CD8-positive, alpha-beta memory T cell (primary cell): ENCODE results near the gene SSMEM1. TPM values are rescaled to one million over a fixed set of nuclear protein-coding genes. Genes with fewer than 3 reads are reported as not detected.

Experiments
- CTCF ChIA-PET: fragments of 350-600 bp; sonication (Branson Sonifier 250); formaldehyde crosslinking; loops from one replicate; lab custom pipeline; 2021; ENCODE audit warnings: antibody characterized with exemption; lab: Charles Lee
- POLR2A ChIA-PET: fragments of 350-600 bp; sonication (Branson Sonifier 250); formaldehyde crosslinking; loops from one replicate; lab custom pipeline; 2021; ENCODE audit warnings: antibody characterized with exemption; lab: Charles Lee
- DNase-seq, 5 donors: peaks; one replicate each; pipeline versions ENCODE4 v3.0.0 to v3.0.0-alpha.2; 2020 to 2022; ENCODE audit warnings: mixed read lengths in 1 of 5
- H3K27ac ChIP-seq: one replicate; pipeline ENCODE4 v1.7.0; 2013; ENCODE audit warnings: low read depth, mild to moderate bottlenecking, low read length, moderate library complexity
- H3K27me3 ChIP-seq: 2 replicates; pipeline ENCODE4 v1.7.0; 2013; ENCODE audit warnings: low read length, mild to moderate bottlenecking; ENCODE audit not compliant: insufficient read depth, poor library complexity, severe bottlenecking
- H3K36me3 ChIP-seq: 2 replicates; pipeline ENCODE4 v1.7.0; 2013; ENCODE audit warnings: mild to moderate bottlenecking, low read length, moderate library complexity; ENCODE audit not compliant: insufficient read depth
- H3K4me1 ChIP-seq: 2 replicates; pipeline ENCODE4 v1.7.0; 2013; ENCODE audit warnings: mild to moderate bottlenecking, low read length, moderate library complexity; ENCODE audit not compliant: insufficient read depth
- H3K4me3 ChIP-seq: 2 replicates; pipeline ENCODE4 v1.7.0; 2013; ENCODE audit warnings: mild to moderate bottlenecking, low read length
- H3K9me3 ChIP-seq: 2 replicates; pipeline ENCODE4 v1.7.0; 2013; ENCODE audit warnings: mild to moderate bottlenecking, low read length
- H3K27ac Mint-ChIP-seq, 8 donors: one replicate each; pipeline ENCODE4 v1.8.0; 2020 to 2021; ENCODE audit warnings: mixed read lengths in 8 of 8, mild to moderate bottlenecking in 6 of 8, inconsistent platforms in 3 of 8, moderate library complexity in 3 of 8
- H3K27me3 Mint-ChIP-seq, 2 donors: one replicate each; pipeline ENCODE4 v1.8.0; 2020 to 2021; ENCODE audit warnings: mixed read lengths in 2 of 2, mild to moderate bottlenecking in 1 of 2, moderate library complexity in 1 of 2
- H3K36me3 Mint-ChIP-seq, 3 donors: one replicate each; pipeline ENCODE4 v1.8.0; 2020 to 2021; ENCODE audit warnings: mixed read lengths in 3 of 3, inconsistent platforms in 1 of 3, mild to moderate bottlenecking in 1 of 3
- H3K4me1 Mint-ChIP-seq, 3 donors: one replicate each; pipeline ENCODE4 v1.8.0; 2020 to 2021; ENCODE audit warnings: mixed read lengths in 3 of 3, inconsistent platforms in 1 of 3, mild to moderate bottlenecking in 1 of 3
- H3K4me3 Mint-ChIP-seq, 7 donors: one replicate each; pipeline ENCODE4 v1.8.0; 2020 to 2021; ENCODE audit warnings: mixed read lengths in 7 of 7, mild to moderate bottlenecking in 6 of 7, moderate library complexity in 4 of 7, inconsistent platforms in 2 of 7
- H3K9me3 Mint-ChIP-seq, 5 donors: one replicate each; pipeline ENCODE4 v1.8.0; 2020 to 2022; ENCODE audit warnings: mixed read lengths in 5 of 5, mild to moderate bottlenecking in 3 of 5, moderate library complexity in 2 of 5, inconsistent platforms in 1 of 5
- polyA plus RNA-seq: library from polyadenylated mRNA; unstranded; fragments of 300-500 nt; fragmentation: Illumina TruSeq; gene quantifications from one replicate; pipeline ENCODE4 v1.2.3, GENCODE V29; 2021
- total RNA-seq, 2 experiments: library from RNA; stranded (reverse); gene quantifications; one replicate each; pipeline ENCODE4 v1.2.3, GENCODE V29; 2021

SSMEM1 gene
- total RNA-seq (not detected), polyA plus RNA-seq (not detected)

- no peaks in the 10 kb centered on the region for H3K36me3 ChIP-seq
- Mint-ChIP-seq H3K27ac (no peak within 1 kb of the TSS), H3K9me3 (no peaks in the 10 kb centered on the region), H3K4me1 (peaks cover 14 to 27% (median 20%) of the 10 kb centered on the region in 3 donors), H3K27me3 (peaks cover 0 to 7% of the 10 kb centered on the region in 2 donors), H3K4me3 (peak within 1 kb of the TSS in 5 of 7 donors; percentile 14 to 75 (median 55)), H3K36me3 (peaks cover 5 to 16% (median 5%) of the 10 kb centered on the region in 3 donors)
- peak within 1 kb of the TSS; percentile 44 for H3K27ac ChIP-seq
- H3K9me3 ChIP-seq = no peaks in the 10 kb centered on the region
- ChIA-PET CTCF (no interaction called here), POLR2A (no interaction called here)
- H3K4me3 ChIP-seq = no peak within 1 kb of the TSS
- peaks cover 6% of the 10 kb centered on the region for H3K4me1 ChIP-seq
- no peak for DNase-seq
- no peaks in the 10 kb centered on the region for H3K27me3 ChIP-seq
Observed at GRCh38 chr7:130207642-130208041, at the start of gene SSMEM1. SSMEM1 (plus strand) TSS chr7:130207860; CDS start chr7:130207911, 51 bp downstream.

GRCh38 chr7:130160023-130160422 lies 47.6 kb upstream of the SSMEM1 start:
- H3K27me3 ChIP-seq = no peaks in the 10 kb centered on the region
- no peak for DNase-seq
- H3K9me3 ChIP-seq = no peaks in the 10 kb centered on the region
- H3K27ac Mint-ChIP-seq = no peak overlapping the region
- H3K4me3 ChIP-seq = no peak overlapping the region
- POLR2A ChIA-PET = no interaction called here
- peaks cover 19% of the 10 kb centered on the region for H3K36me3 ChIP-seq
- H3K27me3 Mint-ChIP-seq = peaks cover 0 to 3% of the 10 kb centered on the region in 2 donors
- CTCF ChIA-PET = no interaction called here
- no peaks in the 10 kb centered on the region for H3K4me1 Mint-ChIP-seq
- H3K9me3 Mint-ChIP-seq = peaks cover 0 to 16% (median 12%) of the 10 kb centered on the region in 5 donors
- no peak overlapping the region for H3K4me3 Mint-ChIP-seq
- no peak overlapping the region for H3K27ac ChIP-seq
- H3K4me1 ChIP-seq = no peaks in the 10 kb centered on the region
- H3K36me3 Mint-ChIP-seq = peaks cover 33 to 59% (median 58%) of the 10 kb centered on the region in 3 donors

- peaks cover 34 to 62% (median 61%) of the 10 kb centered on the region in 3 donors for H3K36me3 Mint-ChIP-seq
- H3K27me3 Mint-ChIP-seq = peaks cover 0 to 1% of the 10 kb centered on the region in 2 donors
- peaks cover 0 to 15% (median 12%) of the 10 kb centered on the region in 5 donors for H3K9me3 Mint-ChIP-seq
- no peak overlapping the region for H3K4me3 Mint-ChIP-seq
- Histone ChIP-seq H3K4me3 (no peak overlapping the region), H3K4me1 (no peaks in the 10 kb centered on the region), H3K27ac (no peak overlapping the region), H3K27me3 (no peaks in the 10 kb centered on the region), H3K36me3 (peaks cover 21% of the 10 kb centered on the region), H3K9me3 (no peaks in the 10 kb centered on the region)
- CTCF ChIA-PET = no interaction called here
- POLR2A ChIA-PET = no interaction called here
- no peak overlapping the region for H3K27ac Mint-ChIP-seq
- no peaks in the 10 kb centered on the region for H3K4me1 Mint-ChIP-seq
- no peak for DNase-seq
Observed at GRCh38 chr7:130160455-130160854, 47.2 kb upstream of the SSMEM1 start.

- CTCF ChIA-PET = interaction anchor here (1.6 kb wide), 1 partner anchor 30 kb away, joined by 3 read pairs; no protein-coding TSS in a partner anchor
- Mint-ChIP-seq H3K4me1 (no peaks in the 10 kb centered on the region), H3K27me3 (no peaks in the 10 kb centered on the region), H3K27ac (no peak overlapping the region), H3K9me3 (peaks cover 0 to 10% (median 7%) of the 10 kb centered on the region in 5 donors), H3K4me3 (no peak overlapping the region), H3K36me3 (peaks cover 36 to 74% (median 61%) of the 10 kb centered on the region in 3 donors)
- no peak for DNase-seq
- no peaks in the 10 kb centered on the region for H3K27me3 ChIP-seq
- H3K4me3 ChIP-seq = no peak overlapping the region
- no peak overlapping the region for H3K27ac ChIP-seq
- H3K36me3 ChIP-seq = peaks cover 24% of the 10 kb centered on the region
- no peaks in the 10 kb centered on the region for H3K4me1 ChIP-seq
- H3K9me3 ChIP-seq = no peaks in the 10 kb centered on the region
- POLR2A ChIA-PET = no interaction called here
Observed at GRCh38 chr7:130162196-130162595, 45.5 kb upstream of the SSMEM1 start.

- Mint-ChIP-seq H3K36me3 (peaks cover 20 to 72% (median 31%) of the 10 kb centered on the region in 3 donors), H3K4me3 (no peak overlapping the region), H3K27ac (peak overlapping the region in 1 of 8 donors; percentile 20), H3K27me3 (no peaks in the 10 kb centered on the region), H3K9me3 (no peaks in the 10 kb centered on the region), H3K4me1 (peaks cover 0 to 1% (median 0%) of the 10 kb centered on the region in 3 donors)
- Histone ChIP-seq H3K4me1 (no peaks in the 10 kb centered on the region), H3K27ac (no peak overlapping the region), H3K9me3 (no peaks in the 10 kb centered on the region), H3K27me3 (no peaks in the 10 kb centered on the region), H3K4me3 (no peak overlapping the region), H3K36me3 (peaks cover 18% of the 10 kb centered on the region)
- ChIA-PET POLR2A (no interaction called here), CTCF (no interaction called here)
- no peak for DNase-seq
Observed at GRCh38 chr7:130174237-130174959, 33.3 kb upstream of the SSMEM1 start.

- Mint-ChIP-seq H3K27me3 (no peaks in the 10 kb centered on the region), H3K9me3 (no peaks in the 10 kb centered on the region), H3K4me1 (peaks cover 3 to 10% (median 7%) of the 10 kb centered on the region in 3 donors), H3K36me3 (peaks cover 10 to 76% (median 30%) of the 10 kb centered on the region in 3 donors), H3K4me3 (no peak overlapping the region), H3K27ac (peak overlapping the region in 1 of 8 donors; percentile 14)
- Histone ChIP-seq H3K4me3 (no peak overlapping the region), H3K36me3 (peaks cover 16% of the 10 kb centered on the region), H3K4me1 (no peaks in the 10 kb centered on the region), H3K9me3 (no peaks in the 10 kb centered on the region), H3K27ac (no peak overlapping the region), H3K27me3 (no peaks in the 10 kb centered on the region)
- ChIA-PET CTCF (no interaction called here), POLR2A (no interaction called here)
- DNase-seq = no peak
Observed at GRCh38 chr7:130178251-130178650, 29.4 kb upstream of the SSMEM1 start.

GRCh38 chr7:130179631-130180030 lies 28.0 kb upstream of the SSMEM1 start:
- POLR2A ChIA-PET = no interaction called here
- no peaks in the 10 kb centered on the region for H3K27me3 ChIP-seq
- Mint-ChIP-seq H3K9me3 (no peaks in the 10 kb centered on the region), H3K4me1 (peaks cover 3 to 10% (median 7%) of the 10 kb centered on the region in 3 donors), H3K36me3 (peaks cover 5 to 73% (median 27%) of the 10 kb centered on the region in 3 donors), H3K4me3 (no peak overlapping the region), H3K27ac (no peak overlapping the region), H3K27me3 (no peaks in the 10 kb centered on the region)
- H3K27ac ChIP-seq = no peak overlapping the region
- CTCF ChIA-PET = no interaction called here
- H3K36me3 ChIP-seq = peaks cover 20% of the 10 kb centered on the region
- H3K4me1 ChIP-seq = no peaks in the 10 kb centered on the region
- H3K4me3 ChIP-seq = no peak overlapping the region
- DNase-seq = no peak
- H3K9me3 ChIP-seq = no peaks in the 10 kb centered on the region

- peaks cover 8 to 73% (median 29%) of the 10 kb centered on the region in 3 donors for H3K36me3 Mint-ChIP-seq
- peak overlapping the region in 1 of 8 donors; percentile 35 for H3K27ac Mint-ChIP-seq
- H3K9me3 Mint-ChIP-seq = no peaks in the 10 kb centered on the region
- Histone ChIP-seq H3K4me1 (no peaks in the 10 kb centered on the region), H3K4me3 (no peak overlapping the region), H3K36me3 (peaks cover 29% of the 10 kb centered on the region), H3K27me3 (no peaks in the 10 kb centered on the region), H3K27ac (no peak overlapping the region), H3K9me3 (no peaks in the 10 kb centered on the region)
- H3K4me1 Mint-ChIP-seq = peaks cover 5 to 13% (median 10%) of the 10 kb centered on the region in 3 donors
- no peak for DNase-seq
- CTCF ChIA-PET = no interaction called here
- no peak overlapping the region for H3K4me3 Mint-ChIP-seq
- no peaks in the 10 kb centered on the region for H3K27me3 Mint-ChIP-seq
- POLR2A ChIA-PET = no interaction called here
Observed at GRCh38 chr7:130180571-130181262, 26.9 kb upstream of the SSMEM1 start.
